Measurements from ENCODE around the gene UBE2D1.
"Not testable (repeated sequence)": the region's sequence is repeated elsewhere in the genome, so short reads cannot be mapped to it uniquely, and the experiment has no call there.

UBE2D1 gene

GRCh38 chr10:58412502-58412961 lies 77.7 kb downstream of the UBE2D1 start:
- TF ChIP-seq, protein P1, sequence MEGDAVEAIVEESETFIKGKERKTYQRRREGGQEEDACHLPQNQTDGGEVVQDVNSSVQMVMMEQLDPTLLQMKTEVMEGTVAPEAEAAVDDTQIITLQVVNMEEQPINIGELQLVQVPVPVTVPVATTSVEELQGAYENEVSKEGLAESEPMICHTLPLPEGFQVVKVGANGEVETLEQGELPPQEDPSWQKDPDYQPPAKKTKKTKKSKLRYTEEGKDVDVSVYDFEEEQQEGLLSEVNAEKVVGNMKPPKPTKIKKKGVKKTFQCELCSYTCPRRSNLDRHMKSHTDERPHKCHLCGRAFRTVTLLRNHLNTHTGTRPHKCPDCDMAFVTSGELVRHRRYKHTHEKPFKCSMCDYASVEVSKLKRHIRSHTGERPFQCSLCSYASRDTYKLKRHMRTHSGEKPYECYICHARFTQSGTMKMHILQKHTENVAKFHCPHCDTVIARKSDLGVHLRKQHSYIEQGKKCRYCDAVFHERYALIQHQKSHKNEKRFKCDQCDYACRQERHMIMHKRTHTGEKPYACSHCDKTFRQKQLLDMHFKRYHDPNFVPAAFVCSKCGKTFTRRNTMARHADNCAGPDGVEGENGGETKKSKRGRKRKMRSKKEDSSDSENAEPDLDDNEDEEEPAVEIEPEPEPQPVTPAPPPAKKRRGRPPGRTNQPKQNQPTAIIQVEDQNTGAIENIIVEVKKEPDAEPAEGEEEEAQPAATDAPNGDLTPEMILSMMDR (IDR thresholded peaks at IDR 0.05; ENCODE audit: extremely low read depth, missing control alignments), result no peak
- DNase-seq (ENCODE audit: low spot score), result no peak

DNA sequence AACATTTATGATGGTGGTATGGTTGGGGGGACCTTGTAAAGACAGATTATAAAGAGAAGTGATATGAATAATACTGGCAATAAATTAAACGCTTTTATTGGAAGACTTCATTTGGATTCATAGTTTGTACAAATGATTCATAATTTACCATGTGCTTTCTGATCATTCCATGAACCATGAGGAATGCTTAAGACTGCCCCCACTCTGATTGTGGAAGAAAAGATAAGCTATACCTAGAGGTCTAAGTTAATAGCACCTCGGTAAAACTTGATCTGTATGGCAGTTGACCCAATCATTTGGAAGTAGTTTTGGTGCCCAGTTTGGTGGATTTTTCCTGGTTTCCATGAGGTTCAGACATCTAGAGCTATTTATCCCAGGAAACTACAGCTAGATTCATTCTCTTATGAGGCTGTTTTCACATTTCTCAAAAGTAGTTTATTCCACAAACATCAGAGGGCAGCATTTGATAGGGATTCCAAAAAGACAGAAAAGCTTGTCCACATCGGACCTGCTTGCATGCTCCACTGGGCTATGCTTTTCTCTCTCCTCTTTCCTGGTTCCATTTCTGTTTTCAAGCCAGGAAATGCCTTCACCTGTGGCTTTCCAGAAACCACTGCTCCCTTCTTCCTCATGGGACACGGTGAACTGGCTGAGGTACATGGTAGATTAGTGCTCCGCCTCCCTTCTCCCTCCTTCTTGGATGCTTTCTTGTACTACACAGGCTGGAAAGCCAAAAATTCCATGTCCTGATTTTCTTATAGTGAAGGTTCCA lies 79.7 kb downstream of the UBE2D1 start:
- TF ChIP-seq, protein P1 (IDR thresholded peaks at IDR 0.05; ENCODE audit: extremely low read depth, missing control alignments), result no peak
- no peak for DNase-seq (ENCODE audit: low spot score)

GRCh38 chr10:58415757-58416156 lies 81.0 kb downstream of the UBE2D1 start:
- TF ChIP-seq, protein P1 (IDR thresholded peaks at IDR 0.05; ENCODE audit: extremely low read depth, missing control alignments), result no peak
- no peak for DNase-seq (ENCODE audit: low spot score)

GRCh38 chr10:58417902-58418301 lies 83.1 kb downstream of the UBE2D1 start:
- DNase-seq (ENCODE audit: low spot score), result not testable (repeated sequence)
